Activated CD8-positive, alpha-beta T cell treated with anti-CD3 and anti-CD28 coated beads for 36 hours (primary cell): ENCODE measurements around the gene CMIP. TPM values are rescaled to one million over a fixed set of nuclear protein-coding genes. Genes with fewer than 3 reads are reported as not detected.

Experiments used
- ATAC-seq: fragments of 200-7000 bp; cut with Tn5 transposase; one replicate; pipeline ENCODE4 v1.10.0; 2021; ENCODE audit warnings: mild to moderate bottlenecking, moderate library complexity
- CTCF ChIA-PET: fragments of 350-600 bp; sonication (Branson Sonifier 250); formaldehyde crosslinking; loops from one replicate; lab custom pipeline; 2021; ENCODE audit warnings: antibody characterized with exemption; lab: Charles Lee
- POLR2A ChIA-PET: fragments of 350-600 bp; sonication (Branson Sonifier 250); formaldehyde crosslinking; loops from one replicate; lab custom pipeline; 2021; ENCODE audit warnings: antibody characterized with exemption; lab: Charles Lee
- DNase-seq: peaks from one replicate; pipeline ENCODE4 v3.0.0-alpha.2; 2020
- H3K27ac Mint-ChIP-seq: one replicate; pipeline ENCODE4 v1.8.0; 2021; ENCODE audit warnings: mild to moderate bottlenecking, mixed read lengths
- H3K27me3 Mint-ChIP-seq: one replicate; pipeline ENCODE4 v1.8.0; 2021; ENCODE audit warnings: mixed read lengths
- H3K36me3 Mint-ChIP-seq: one replicate; pipeline ENCODE4 v1.8.0; 2021; ENCODE audit warnings: low read depth, mixed read lengths
- H3K4me1 Mint-ChIP-seq: one replicate; pipeline ENCODE4 v1.8.0; 2021; ENCODE audit warnings: low read depth, mixed read lengths
- H3K4me3 Mint-ChIP-seq: one replicate; pipeline ENCODE4 v1.8.0; 2021; ENCODE audit warnings: mild to moderate bottlenecking, moderate library complexity, mixed read lengths
- H3K9me3 Mint-ChIP-seq: one replicate; pipeline ENCODE4 v1.8.0; 2021; ENCODE audit warnings: mixed read lengths
- intact Hi-C: fragments of 100-400 bp; cut with micrococcal nuclease; formaldehyde crosslinking; loops from one replicate; pipeline ENCODE4 v1.10.0; 2022
- total RNA-seq, 2 experiments: library from RNA; stranded (reverse); gene quantifications; one replicate each; pipeline ENCODE4 v1.2.3, GENCODE V29; 2021
- TF ChIP-seq, protein P1 (sequence below): fragments of 200-600 bp; IDR thresholded peaks from one replicate; pipeline ENCODE4 v1.8.0; 2022; ENCODE audit warnings: antibody characterized with exemption, mild to moderate bottlenecking

Gene CMIP
- total RNA-seq, 2 experiments from 2014 or later = 37.6 to 38.5 TPM

DNA sequence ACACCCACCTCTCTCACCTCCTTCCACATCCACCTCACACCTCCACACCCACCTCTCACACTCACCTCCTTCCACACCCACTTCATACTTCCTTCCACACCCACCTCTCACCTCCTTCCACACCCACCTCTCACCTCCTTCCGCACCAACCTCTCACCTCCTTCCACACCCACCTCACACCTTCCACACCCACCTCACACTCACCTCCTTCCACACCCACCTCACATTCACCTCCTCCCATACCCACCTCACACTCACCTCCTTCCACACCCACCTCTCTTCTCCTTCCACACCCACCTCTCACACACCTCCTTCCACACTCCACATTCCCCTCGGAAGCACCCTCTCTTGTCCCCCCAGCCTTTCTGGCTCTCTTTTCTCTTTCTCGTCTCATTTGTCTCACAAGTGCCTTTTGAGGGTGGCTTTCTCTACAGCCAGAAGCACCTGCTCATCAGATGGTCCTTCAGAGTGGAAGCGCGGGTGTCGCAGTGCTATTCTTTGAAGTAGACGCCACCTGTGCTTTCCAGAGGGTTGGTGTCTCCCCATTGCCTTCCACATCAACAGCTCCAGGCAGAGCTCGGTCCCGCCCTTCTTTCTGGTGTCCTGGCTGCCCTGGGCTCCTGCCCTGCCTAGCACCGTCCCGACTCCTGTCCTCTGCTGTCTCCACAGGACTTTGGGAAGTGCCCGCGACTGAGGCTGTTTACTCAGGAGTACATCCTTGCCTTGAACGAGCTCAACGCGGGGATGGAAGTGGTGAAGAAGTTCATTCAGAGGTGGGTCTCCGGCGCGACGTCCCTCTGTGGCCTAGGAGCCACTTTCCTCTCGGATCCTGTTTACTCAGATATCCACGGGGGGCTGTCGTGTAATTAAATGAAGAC lies 225.1 kb downstream of the CMIP start:
- ChIA-PET CTCF (no interaction called here), POLR2A (no interaction called here)
- DNase-seq (no peak), ATAC-seq (no peak)
- Mint-ChIP-seq H3K4me1 (no peaks in the 10 kb centered on the region), H3K27ac (peak overlapping the region; percentile 24), H3K36me3 (peaks cover 12% of the 10 kb centered on the region), H3K9me3 (no peaks in the 10 kb centered on the region), H3K4me3 (no peak overlapping the region), H3K27me3 (no peaks in the 10 kb centered on the region)
- TF ChIP-seq, protein P1, sequence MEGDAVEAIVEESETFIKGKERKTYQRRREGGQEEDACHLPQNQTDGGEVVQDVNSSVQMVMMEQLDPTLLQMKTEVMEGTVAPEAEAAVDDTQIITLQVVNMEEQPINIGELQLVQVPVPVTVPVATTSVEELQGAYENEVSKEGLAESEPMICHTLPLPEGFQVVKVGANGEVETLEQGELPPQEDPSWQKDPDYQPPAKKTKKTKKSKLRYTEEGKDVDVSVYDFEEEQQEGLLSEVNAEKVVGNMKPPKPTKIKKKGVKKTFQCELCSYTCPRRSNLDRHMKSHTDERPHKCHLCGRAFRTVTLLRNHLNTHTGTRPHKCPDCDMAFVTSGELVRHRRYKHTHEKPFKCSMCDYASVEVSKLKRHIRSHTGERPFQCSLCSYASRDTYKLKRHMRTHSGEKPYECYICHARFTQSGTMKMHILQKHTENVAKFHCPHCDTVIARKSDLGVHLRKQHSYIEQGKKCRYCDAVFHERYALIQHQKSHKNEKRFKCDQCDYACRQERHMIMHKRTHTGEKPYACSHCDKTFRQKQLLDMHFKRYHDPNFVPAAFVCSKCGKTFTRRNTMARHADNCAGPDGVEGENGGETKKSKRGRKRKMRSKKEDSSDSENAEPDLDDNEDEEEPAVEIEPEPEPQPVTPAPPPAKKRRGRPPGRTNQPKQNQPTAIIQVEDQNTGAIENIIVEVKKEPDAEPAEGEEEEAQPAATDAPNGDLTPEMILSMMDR = no peak
- intact Hi-C loops = no loop called here

DNA sequence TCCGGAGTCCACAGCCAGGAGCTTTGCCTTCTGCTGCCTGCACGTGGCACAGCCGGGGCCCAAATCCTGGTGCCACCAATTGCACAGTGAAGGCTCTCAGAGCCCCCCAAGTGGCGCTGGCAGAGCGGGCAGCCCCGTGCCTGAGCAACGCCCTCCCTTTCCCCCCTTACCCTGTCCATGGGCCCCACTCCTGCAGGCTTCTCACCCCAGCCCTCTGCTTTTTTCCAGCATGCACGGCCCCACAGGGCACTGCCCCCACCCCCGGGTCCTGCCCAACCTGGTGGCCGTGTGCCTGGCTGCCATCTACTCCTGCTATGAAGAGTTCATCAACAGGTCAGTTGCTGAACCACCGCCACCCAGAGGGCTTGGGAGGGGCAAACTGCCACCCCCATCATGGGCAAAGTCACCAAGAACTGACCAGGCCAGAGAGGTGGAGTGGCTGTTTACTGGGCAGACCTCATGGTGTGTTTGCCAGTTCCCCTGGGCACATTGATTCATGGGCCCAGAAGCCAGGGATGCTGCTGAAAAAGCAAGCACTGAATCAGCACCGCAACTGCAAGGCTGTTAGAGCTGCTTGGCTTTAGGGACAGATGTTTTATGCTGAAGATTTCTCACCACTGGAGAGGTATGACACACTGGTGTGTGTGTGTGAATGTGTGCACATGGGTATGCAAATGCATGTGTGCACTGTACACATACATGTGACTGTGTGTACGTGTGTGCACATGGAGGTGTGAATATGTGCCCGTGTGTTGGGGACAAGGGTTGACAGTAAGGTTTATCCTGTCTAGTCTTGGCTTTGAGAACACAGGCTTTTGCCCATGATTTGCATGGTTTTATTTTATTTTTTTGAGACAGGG lies 227.4 kb downstream of the CMIP start:
- POLR2A ChIA-PET = no interaction called here
- H3K4me1 Mint-ChIP-seq = no peaks in the 10 kb centered on the region
- H3K36me3 Mint-ChIP-seq = peaks cover 10% of the 10 kb centered on the region
- no peak overlapping the region for H3K27ac Mint-ChIP-seq
- ATAC-seq (no peak), DNase-seq (no peak)
- intact Hi-C loops = no loop called here
- no peaks in the 10 kb centered on the region for H3K27me3 Mint-ChIP-seq
- H3K4me3 Mint-ChIP-seq = no peak overlapping the region
- TF ChIP-seq, protein P1 = no peak
- CTCF ChIA-PET = no interaction called here
- H3K9me3 Mint-ChIP-seq = no peaks in the 10 kb centered on the region

DNA sequence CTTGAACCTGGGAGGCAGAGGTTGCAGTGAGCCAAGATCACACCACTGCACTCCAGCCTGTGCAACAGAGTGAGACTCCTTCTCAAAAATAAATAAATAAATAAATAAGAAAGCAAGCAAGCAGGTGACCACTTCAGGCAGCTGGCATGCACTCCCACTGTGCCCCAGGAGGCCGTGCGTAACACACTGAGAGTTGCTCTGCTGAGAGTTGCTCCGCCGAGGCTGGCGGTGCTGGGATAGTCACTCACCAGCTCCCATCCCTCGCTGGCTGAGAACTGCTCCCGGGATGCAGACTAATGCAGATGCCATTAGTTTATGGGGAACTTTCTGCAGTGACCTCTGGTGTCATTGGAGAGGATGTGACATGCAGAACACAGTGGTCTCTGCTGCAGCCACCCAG lies 228.8 kb downstream of the CMIP start:
- Mint-ChIP-seq H3K4me1 (no peaks in the 10 kb centered on the region), H3K4me3 (no peak overlapping the region), H3K27ac (no peak overlapping the region), H3K27me3 (no peaks in the 10 kb centered on the region), H3K36me3 (peaks cover 10% of the 10 kb centered on the region), H3K9me3 (no peaks in the 10 kb centered on the region)
- DNase-seq = no peak
- ChIA-PET CTCF (interaction anchor here (0.7 kb wide), 1 partner anchor 50 kb away, joined by 4 read pairs; no protein-coding TSS in a partner anchor), POLR2A (no interaction called here)
- TF ChIP-seq, protein P1 = no peak
- ATAC-seq = no peak
- intact Hi-C loops = no loop called here

DNA sequence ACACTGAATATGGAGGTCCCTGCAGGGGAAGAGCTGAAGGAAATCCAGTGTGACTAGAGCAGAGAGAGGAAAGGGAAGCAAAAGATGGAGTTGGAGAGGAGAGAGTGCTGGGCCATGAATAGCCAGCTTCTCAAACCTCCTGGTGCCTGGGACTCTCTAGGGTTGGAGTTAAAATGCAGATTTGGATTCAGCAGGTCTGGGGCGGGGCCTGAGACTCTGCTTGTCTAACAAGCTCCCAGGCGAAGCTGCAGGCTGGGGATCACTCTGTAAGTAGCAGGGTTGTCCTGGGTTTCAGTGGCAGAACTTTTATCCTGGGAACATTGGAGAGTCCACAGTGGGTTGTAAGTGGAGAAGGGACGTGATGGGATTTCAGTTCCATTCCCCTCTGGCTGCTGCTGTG lies 231.1 kb downstream of the CMIP start:
- CTCF ChIA-PET = no interaction called here
- Mint-ChIP-seq H3K9me3 (no peaks in the 10 kb centered on the region), H3K27ac (peak overlapping the region; percentile 13), H3K27me3 (no peaks in the 10 kb centered on the region), H3K36me3 (peaks cover 4% of the 10 kb centered on the region), H3K4me1 (no peaks in the 10 kb centered on the region), H3K4me3 (no peak overlapping the region)
- TF ChIP-seq, protein P1 = no peak
- intact Hi-C loops = no loop called here
- ATAC-seq (no peak), DNase-seq (no peak)
- POLR2A ChIA-PET = no interaction called here
